Pancreas (tissue), 10 donors: ENCODE results near the gene DNAJC1. TPM values are rescaled to one million over a fixed set of nuclear protein-coding genes. Genes with fewer than 3 reads are reported as not detected.

Source experiments
- ATAC-seq, 4 donors: fragments of 200-7000 bp; cut with Tn5 transposase; one replicate each; pipeline versions ENCODE4 v1.8.0 to v1.9.1; 2020; ENCODE audit warnings: mild to moderate bottlenecking in 4 of 4, moderate library complexity in 4 of 4
- DNase-seq, 6 donors: peaks; one replicate each; pipeline ENCODE4 v3.0.0-alpha.2; 2020
- FAIRE-seq: peaks from 2 replicates; lab custom pipeline; 2012; peaks lifted over from hg19 to GRCh38; lab: Jason Lieb, UNC
- H3K27ac ChIP-seq, 4 donors: fragments of 200-600 bp; sonication (generic); 1 replicate in 3 of 4; 2 replicates in 1 of 4; pipeline versions ENCODE4 v1.5.0 to v1.8.0; 2020
- H3K27me3 ChIP-seq, 4 donors: fragments of 200-600 bp; one replicate each; pipeline ENCODE4 v1.8.0; 2021
- H3K36me3 ChIP-seq, 3 donors: fragments of 200-600 bp; sonication (generic) in 1 of 3; one replicate each; pipeline versions ENCODE4 v1.5.0 to v1.8.0; 2020 to 2021
- H3K4me1 ChIP-seq, 3 donors: fragments of 200-600 bp; one replicate each; pipeline ENCODE4 v1.8.0; 2021
- H3K4me3 ChIP-seq, 4 donors: fragments of 200-600 bp; sonication (generic) in 2 of 4; one replicate each; pipeline versions ENCODE4 v1.5.0 to v1.8.0; 2020 to 2021
- H3K9me3 ChIP-seq, 4 donors: fragments of 200-600 bp; one replicate each; pipeline ENCODE4 v1.8.0; 2021
- CTCF ChIP-seq, 4 donors: fragments of 200-600 bp; sonication (generic) in 3 of 4; IDR thresholded peaks; one replicate each; pipeline versions ENCODE4 v1.5.0 to v1.8.0; 2021; ENCODE audit warnings: antibody characterized with exemption in 4 of 4
- WGBS, 2 donors: extraction: QIAGEN DNeasy Blood & Tissue Kit; methylation state at CpG; one replicate each; pipeline ENCODE4 v1.1.7; 2013; 5-methylcytosine and 5-hydroxymethylcytosine counted together
- intact Hi-C, 3 donors: fragments of 100-400 bp; cut with DNase I; formaldehyde crosslinking; loops; one replicate each; pipeline versions ENCODE4 v1.11.1 to v1.14.2; 2022
- polyA plus RNA-seq, 2 donors: library from polyadenylated mRNA; stranded (reverse); fragments of 200-250 nt; gene quantifications; one replicate each; pipeline ENCODE4 v1.2.3, GENCODE V29; 2013
- total RNA-seq, 6 donors: library from RNA; stranded (reverse); fragmentation: NEBNext Ultra II Directional in 4 of 6; extraction: Animal tissue kit (Norgen Biotek cat#: 25700) in 4 of 6; gene quantifications; one replicate each; pipeline versions ENCODE4 v1.2.1 to v1.2.4, GENCODE V29; 2021 to 2023
- donor health status: healthy with polysubstance abuse.
- donor health status: DM: no; HTN: no; CAD: no; lungs with moderate emphysema.
- donor health status: DM: no; HTN: no; CAD: no.
- donor health status: control.
- donor health status: control.
- donor health status: Bipolar disorder and iron deficiency.
- donor health status: DM: yes; HTN: yes; CAD: no.
- donor health status: DM: no; HTN: no; CAD: no.
- donor health status: DM: no; HTN: no; CAD: no.
- donor health status: DM: yes; HTN: yes; CAD: no.

The DNAJC1 gene
- total and polyA plus RNA-seq, 8 donors = 16.7 to 30.7 (median 22.7) TPM

- FAIRE-seq = no peak
- DNase-seq = no peak
- H3K9me3 ChIP-seq = no peaks in the 10 kb centered on the region
- no peak overlapping the region for H3K27ac ChIP-seq
- H3K36me3 ChIP-seq = no peaks in the 10 kb centered on the region
- TF ChIP-seq CTCF (IDR thresholded peaks at IDR 0.05) = no peak
- no peaks in the 10 kb centered on the region for H3K27me3 ChIP-seq
- no peak for ATAC-seq
- 62 to 63% methylated on average over 2 of the region's 2 CpGs for WGBS, 2 donors
- peaks cover 0 to 5% (median 0%) of the 10 kb centered on the region in 3 donors for H3K4me1 ChIP-seq
- intact Hi-C loops = no loop called here
- no peak overlapping the region for H3K4me3 ChIP-seq
Measured at GRCh38 chr10:21995557-21995956, 8.0 kb downstream of the DNAJC1 start.

DNA sequence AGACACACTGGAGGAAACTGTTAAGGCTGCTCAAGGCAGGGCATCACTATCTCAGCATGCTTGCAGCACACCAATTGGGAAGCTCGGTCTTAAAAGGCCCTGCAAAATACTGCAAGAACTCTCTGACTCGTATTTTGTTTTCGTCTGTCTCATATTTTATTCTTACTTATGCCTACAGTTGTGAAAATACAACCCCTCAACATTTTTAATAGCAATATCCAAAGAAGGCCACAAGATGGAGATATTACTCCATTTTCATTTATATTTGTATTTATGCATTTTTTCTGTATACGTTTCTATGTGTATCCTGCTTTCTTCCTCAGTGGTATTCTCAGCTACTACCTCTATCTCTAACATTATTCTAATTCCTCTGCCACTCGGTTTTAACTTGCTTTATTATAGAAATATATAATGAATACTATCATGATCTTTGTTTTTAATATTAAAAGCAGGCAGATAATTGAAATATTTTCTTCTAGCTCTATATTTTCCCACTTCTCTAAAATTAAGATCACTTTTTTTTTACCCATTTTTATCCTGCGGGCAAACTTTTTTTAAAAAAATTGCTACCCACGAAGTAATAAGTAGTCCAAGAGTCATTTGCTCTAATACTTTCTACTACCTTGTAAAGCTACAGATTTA, 10.0 kb downstream of the DNAJC1 start:
- no peaks in the 10 kb centered on the region for H3K36me3 ChIP-seq
- H3K27me3 ChIP-seq = no peaks in the 10 kb centered on the region
- no peak for DNase-seq
- H3K4me3 ChIP-seq = no peak overlapping the region
- intact Hi-C loops = no loop called here
- H3K9me3 ChIP-seq = no peaks in the 10 kb centered on the region
- ATAC-seq = peak in 2 of 4 donors; percentile 29 to 69
- peak; percentile 82 for FAIRE-seq
- WGBS, 2 donors = 39 to 44% methylated on average over 7 of the region's 7 CpGs
- H3K27ac ChIP-seq = no peak overlapping the region
- peak in 3 of 4 donors; percentile 34 to 55 (median 34) for TF ChIP-seq CTCF (IDR thresholded peaks at IDR 0.05)
- H3K4me1 ChIP-seq = peaks cover 0 to 5% (median 0%) of the 10 kb centered on the region in 3 donors

- 91 to 95% methylated on average over 8 of the region's 8 CpGs for WGBS, 2 donors
- H3K4me1 ChIP-seq = peaks cover 0 to 5% (median 0%) of the 10 kb centered on the region in 3 donors
- no peaks in the 10 kb centered on the region for H3K36me3 ChIP-seq
- intact Hi-C loops = no loop called here
- FAIRE-seq (no peak), ATAC-seq (no peak), DNase-seq (no peak)
- no peak for TF ChIP-seq CTCF (IDR thresholded peaks at IDR 0.05)
- H3K9me3 ChIP-seq = no peaks in the 10 kb centered on the region
- no peak overlapping the region for H3K27ac ChIP-seq
- no peaks in the 10 kb centered on the region for H3K27me3 ChIP-seq
- no peak overlapping the region for H3K4me3 ChIP-seq
Measured at GRCh38 chr10:21991785-21992184, 11.7 kb downstream of the DNAJC1 start.

DNA sequence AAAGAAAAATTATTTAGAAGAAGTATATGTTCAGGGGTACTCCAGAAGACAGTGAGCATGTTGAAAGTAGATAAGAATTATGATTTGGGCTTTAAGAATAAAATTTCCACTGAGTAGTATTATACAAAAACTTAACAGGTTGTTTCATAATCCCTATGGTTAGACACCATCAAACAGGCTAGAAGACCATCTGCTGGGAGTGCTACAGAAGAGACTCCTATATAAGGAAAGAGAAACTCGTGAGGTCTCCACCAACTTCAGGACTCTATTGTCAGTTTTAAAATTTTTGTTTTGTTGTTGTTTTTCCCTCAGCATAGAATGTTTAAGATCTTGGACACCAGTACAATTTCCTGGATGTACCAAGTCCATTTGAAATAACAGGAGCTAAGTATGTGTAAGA, 13.1 kb downstream of the DNAJC1 start:
- TF ChIP-seq CTCF (IDR thresholded peaks at IDR 0.05) = no peak
- Histone ChIP-seq H3K27ac (no peak overlapping the region), H3K27me3 (no peaks in the 10 kb centered on the region), H3K9me3 (no peaks in the 10 kb centered on the region), H3K36me3 (no peaks in the 10 kb centered on the region), H3K4me3 (no peak overlapping the region), H3K4me1 (peaks cover 0 to 4% (median 0%) of the 10 kb centered on the region in 3 donors)
- ATAC-seq (no peak), FAIRE-seq (no peak), DNase-seq (no peak)
- intact Hi-C loops = no loop called here
- 69 to 70% methylated on average over 1 of the region's 1 CpG for WGBS, 2 donors

GRCh38 chr10:21989453-21990154, 13.9 kb downstream of the DNAJC1 start:
- Histone ChIP-seq H3K36me3 (no peaks in the 10 kb centered on the region), H3K27ac (no peak overlapping the region), H3K27me3 (no peaks in the 10 kb centered on the region), H3K4me1 (no peaks in the 10 kb centered on the region), H3K4me3 (no peak overlapping the region), H3K9me3 (no peaks in the 10 kb centered on the region)
- whole genome bisulfite sequencing, 2 donors = 35 to 37% methylated on average over 5 of the region's 5 CpGs
- intact Hi-C loops = no loop called here
- ATAC-seq = peak; percentile 87 to 96 (median 94)
- FAIRE-seq = no peak
- TF ChIP-seq CTCF (IDR thresholded peaks at IDR 0.05) = peak in 3 of 4 donors; percentile 9 to 33 (median 11)
- DNase-seq = peak in 3 of 6 donors; percentile 18 to 43 (median 42)
